ENCODE results near the gene ROCK2.
A peak's percentile ranks its signal among the peaks of the same experiment; 100 is the strongest.

The ROCK2 gene

DNA sequence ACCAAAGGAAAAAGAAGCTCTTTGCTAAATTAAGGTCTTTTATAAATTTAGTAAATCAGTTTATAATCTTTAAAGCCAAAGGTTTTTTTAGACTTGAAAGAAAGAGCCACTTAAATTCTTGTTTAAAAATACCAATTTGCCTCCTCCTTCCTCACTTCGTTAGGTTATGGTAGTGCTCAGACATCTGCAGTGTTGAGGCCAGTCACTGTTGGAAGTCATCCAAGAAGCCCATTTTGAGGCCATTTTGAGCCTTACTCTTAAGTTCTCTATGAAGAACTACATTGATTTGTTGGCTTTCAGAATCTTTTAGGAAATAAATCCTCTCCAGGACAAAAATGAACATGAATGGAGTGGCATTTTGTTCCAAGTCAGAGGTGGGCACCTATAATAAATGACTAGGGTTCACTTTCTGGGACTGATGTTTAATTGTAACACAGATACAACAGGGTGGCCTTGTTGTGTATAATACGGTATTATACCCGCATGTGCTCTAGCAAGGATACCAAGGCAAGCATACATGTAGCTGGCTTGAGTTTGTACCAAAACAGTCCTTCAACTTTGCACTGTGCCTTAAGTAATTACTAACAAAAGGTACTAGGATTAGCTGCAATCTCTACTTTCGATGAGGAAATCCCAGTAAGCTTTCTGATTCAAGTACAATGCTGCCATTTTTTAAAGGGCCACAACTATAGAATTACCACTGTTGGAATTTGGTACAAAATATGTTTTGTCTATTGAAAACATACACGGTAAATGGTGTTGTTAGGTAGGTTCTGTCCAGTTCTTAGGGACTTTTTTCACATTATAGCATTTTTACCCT, 166.4 kb downstream of the ROCK2 start:
- Histone ChIP-seq H3K27me3 (no peaks in the 10 kb centered on the region), H3K36me3 (peaks cover 15% of the 10 kb centered on the region), H3K9me3 (no peaks in the 10 kb centered on the region), H3K27ac (no peak overlapping the region), H3K4me1 (ENCODE audit: control insufficient read depth in 1 of 2, insufficient read depth in 1 of 2, low read depth in 1 of 2, low read length in 1 of 2) (peaks cover 14 to 24% of the 10 kb centered on the region in 2 experiments), H3K4me3 (ENCODE audit: low read depth in 1 of 2, low read length in 1 of 2) (no peak overlapping the region)
- TF ChIP-seq, protein P1, sequence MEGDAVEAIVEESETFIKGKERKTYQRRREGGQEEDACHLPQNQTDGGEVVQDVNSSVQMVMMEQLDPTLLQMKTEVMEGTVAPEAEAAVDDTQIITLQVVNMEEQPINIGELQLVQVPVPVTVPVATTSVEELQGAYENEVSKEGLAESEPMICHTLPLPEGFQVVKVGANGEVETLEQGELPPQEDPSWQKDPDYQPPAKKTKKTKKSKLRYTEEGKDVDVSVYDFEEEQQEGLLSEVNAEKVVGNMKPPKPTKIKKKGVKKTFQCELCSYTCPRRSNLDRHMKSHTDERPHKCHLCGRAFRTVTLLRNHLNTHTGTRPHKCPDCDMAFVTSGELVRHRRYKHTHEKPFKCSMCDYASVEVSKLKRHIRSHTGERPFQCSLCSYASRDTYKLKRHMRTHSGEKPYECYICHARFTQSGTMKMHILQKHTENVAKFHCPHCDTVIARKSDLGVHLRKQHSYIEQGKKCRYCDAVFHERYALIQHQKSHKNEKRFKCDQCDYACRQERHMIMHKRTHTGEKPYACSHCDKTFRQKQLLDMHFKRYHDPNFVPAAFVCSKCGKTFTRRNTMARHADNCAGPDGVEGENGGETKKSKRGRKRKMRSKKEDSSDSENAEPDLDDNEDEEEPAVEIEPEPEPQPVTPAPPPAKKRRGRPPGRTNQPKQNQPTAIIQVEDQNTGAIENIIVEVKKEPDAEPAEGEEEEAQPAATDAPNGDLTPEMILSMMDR (IDR thresholded peaks at IDR 0.05): no peak

DNA sequence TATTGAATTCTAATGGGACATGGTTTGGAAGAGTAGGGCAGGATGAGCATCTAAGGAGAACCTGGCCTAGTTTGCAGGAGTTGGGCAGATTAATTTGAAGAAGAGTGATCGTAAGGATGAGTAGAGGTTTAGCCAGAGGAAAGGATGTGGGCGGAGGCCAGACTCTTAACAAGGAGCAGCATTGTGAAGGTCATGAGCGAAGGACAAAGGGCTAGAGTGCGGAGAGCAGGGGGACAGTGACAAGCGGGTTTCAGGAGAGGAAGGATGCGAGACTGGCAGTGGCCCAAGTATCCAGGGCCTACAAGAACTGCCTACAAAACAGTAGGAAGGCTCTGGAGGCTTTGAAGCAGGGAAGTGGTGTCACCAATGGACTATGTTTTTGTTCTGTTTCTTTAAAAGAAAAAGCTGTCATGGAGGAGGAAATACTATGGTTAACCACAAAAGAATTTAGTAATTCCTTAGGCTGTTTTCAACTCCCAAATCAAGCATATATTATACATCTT, 169.1 kb downstream of the ROCK2 start:
- TF ChIP-seq, protein P1 (IDR thresholded peaks at IDR 0.05): no peak
- H3K27me3 ChIP-seq: no peaks in the 10 kb centered on the region
- H3K9me3 ChIP-seq: no peaks in the 10 kb centered on the region
- peak overlapping the region; percentile 76 for H3K27ac ChIP-seq
- peaks cover 14 to 24% of the 10 kb centered on the region in 2 experiments for H3K4me1 ChIP-seq (ENCODE audit: control insufficient read depth in 1 of 2, insufficient read depth in 1 of 2, low read depth in 1 of 2, low read length in 1 of 2)
- H3K4me3 ChIP-seq (ENCODE audit: low read depth in 1 of 2, low read length in 1 of 2): peak overlapping the region in 1 of 2 experiments; percentile 1
- no peaks in the 10 kb centered on the region for H3K36me3 ChIP-seq

DNA sequence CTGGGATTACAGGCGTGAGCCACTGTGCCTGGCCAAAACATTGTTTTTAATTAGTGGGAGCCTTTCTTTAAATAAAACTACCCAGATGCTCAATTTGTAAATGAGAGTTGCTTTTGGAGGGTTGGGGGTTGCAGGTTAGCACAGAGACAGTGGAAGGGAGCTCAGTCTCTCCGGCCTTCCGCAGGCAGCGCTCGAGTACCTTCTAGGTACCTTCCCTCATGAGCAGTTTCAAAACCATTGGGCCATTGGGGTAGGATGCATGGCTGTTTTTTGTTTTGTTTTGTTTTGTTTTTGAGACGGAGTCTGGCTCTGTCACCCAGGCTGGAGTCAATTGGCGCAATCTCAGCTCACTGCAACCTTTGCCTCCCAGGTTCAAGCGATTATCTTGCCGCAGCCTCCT, 170.2 kb downstream of the ROCK2 start:
- TF ChIP-seq, protein P1 (IDR thresholded peaks at IDR 0.05): no peak
- Histone ChIP-seq H3K4me3 (ENCODE audit: low read depth in 1 of 2, low read length in 1 of 2) (no peak overlapping the region), H3K36me3 (no peaks in the 10 kb centered on the region)

DNA sequence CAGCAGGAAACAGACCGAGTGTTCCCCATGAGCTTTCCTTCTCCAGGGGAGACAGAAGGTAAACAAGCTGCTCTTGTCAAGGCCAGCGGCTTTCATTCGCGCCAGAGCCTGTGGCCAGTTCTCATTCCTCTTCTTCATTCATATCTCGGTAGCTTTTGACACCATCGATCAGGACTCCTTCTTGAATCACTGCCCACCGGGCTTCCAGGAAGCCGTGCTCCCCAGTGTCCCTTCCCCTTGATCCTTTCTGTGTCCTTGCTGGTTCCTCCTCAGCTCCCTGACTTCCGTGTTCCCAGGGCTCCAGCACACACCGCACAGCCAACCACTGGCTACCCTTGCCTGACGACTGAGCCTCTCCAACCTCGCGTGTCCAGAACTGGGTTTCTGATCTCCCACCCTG, 175.1 kb downstream of the ROCK2 start:
- TF ChIP-seq, protein P1 (IDR thresholded peaks at IDR 0.05): no peak
- H3K27me3 ChIP-seq: no peaks in the 10 kb centered on the region
- no peaks in the 10 kb centered on the region for H3K4me1 ChIP-seq (ENCODE audit: control insufficient read depth in 1 of 2, insufficient read depth in 1 of 2, low read depth in 1 of 2, low read length in 1 of 2)
- no peaks in the 10 kb centered on the region for H3K36me3 ChIP-seq
- H3K27ac ChIP-seq: no peak overlapping the region
- H3K9me3 ChIP-seq: no peaks in the 10 kb centered on the region
- no peak overlapping the region for H3K4me3 ChIP-seq (ENCODE audit: low read depth in 1 of 2, low read length in 1 of 2)

More for the DNA sequence above, 170.2 kb downstream of the ROCK2 start:
- no peaks in the 10 kb centered on the region for H3K9me3 ChIP-seq
- H3K27ac ChIP-seq: no peak overlapping the region
- H3K4me1 ChIP-seq (ENCODE audit: control insufficient read depth in 1 of 2, insufficient read depth in 1 of 2, low read depth in 1 of 2, low read length in 1 of 2): peaks cover 14 to 24% of the 10 kb centered on the region in 2 experiments
- H3K27me3 ChIP-seq: no peaks in the 10 kb centered on the region

DNA sequence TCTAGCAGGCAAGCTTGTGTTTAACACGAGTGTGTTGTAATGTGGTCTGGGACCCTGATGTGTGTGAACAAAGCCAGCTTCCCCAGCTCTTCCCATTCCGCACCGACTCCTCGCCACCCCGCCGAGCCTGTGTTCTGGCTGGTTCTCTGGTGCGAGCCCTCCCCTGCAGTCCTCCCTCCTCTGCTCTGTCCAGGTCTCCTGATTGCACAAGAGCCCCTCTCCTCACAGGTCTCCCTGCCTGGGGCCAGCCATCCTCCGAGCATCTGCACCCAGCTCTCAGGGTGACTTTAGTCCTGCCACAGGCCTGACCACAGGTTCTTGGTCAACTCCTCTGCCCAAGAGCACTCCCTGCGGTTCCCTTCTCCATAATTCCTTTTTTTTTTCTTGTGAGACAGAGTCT, 175.9 kb downstream of the ROCK2 start:
- H3K36me3 ChIP-seq: no peaks in the 10 kb centered on the region
- no peak overlapping the region for H3K27ac ChIP-seq
- no peaks in the 10 kb centered on the region for H3K27me3 ChIP-seq
- no peaks in the 10 kb centered on the region for H3K9me3 ChIP-seq
- H3K4me3 ChIP-seq (ENCODE audit: low read depth in 1 of 2, low read length in 1 of 2): no peak overlapping the region
- TF ChIP-seq, protein P1 (IDR thresholded peaks at IDR 0.05): no peak
- H3K4me1 ChIP-seq (ENCODE audit: control insufficient read depth in 1 of 2, insufficient read depth in 1 of 2, low read depth in 1 of 2, low read length in 1 of 2): no peaks in the 10 kb centered on the region

Measured in neutrophil (primary cell).